GM23338 (cell line): ENCODE results near the gene UTP3.
A peak's percentile ranks its signal among the peaks of the same experiment; 100 is the strongest.

ENCODE experiments used
- CREB1 ChIP-seq: fragments of 250-450 bp; sonication (Bioruptor Pico); IDR thresholded peaks from 2 replicates; pipeline ENCODE4 v1.5.0; 2020; ENCODE audit warnings: low read depth, mild to moderate bottlenecking, moderate library complexity
- ETS1 ChIP-seq: IDR thresholded peaks from 2 replicates; pipeline ENCODE4 v1.6.1; 2016; ENCODE audit warnings: antibody characterized with exemption
- EZH2 ChIP-seq: fragments of 200-600 bp; sonication (generic); IDR thresholded peaks from one replicate; pipeline ENCODE4 v1.8.0; 2017; ENCODE audit warnings: antibody characterized with exemption, mild to moderate bottlenecking, low read depth; ENCODE audit not compliant: unreplicated experiment
- EZH2phosphoT487 ChIP-seq: fragments of 200-600 bp; sonication (generic); IDR thresholded peaks from one replicate; pipeline ENCODE4 v1.8.1; 2018; ENCODE audit warnings: antibody characterized with exemption; ENCODE audit not compliant: unreplicated experiment
- JUNB ChIP-seq: IDR thresholded peaks from one replicate; pipeline ENCODE4 v1.6.1; 2016; ENCODE audit warnings: antibody characterized with exemption; ENCODE audit not compliant: unreplicated experiment
- NANOG ChIP-seq: IDR thresholded peaks from 2 replicates; pipeline ENCODE4 v1.6.1; 2016; ENCODE audit warnings: antibody characterized with exemption, borderline replicate concordance
- POLR2AphosphoS5 ChIP-seq: IDR thresholded peaks from 2 replicates; pipeline ENCODE4 v1.6.1; 2016; ENCODE audit warnings: antibody characterized with exemption, low read depth
- REST ChIP-seq: IDR thresholded peaks from one replicate; pipeline ENCODE4 v1.6.1; 2018; ENCODE audit warnings: antibody characterized with exemption; ENCODE audit not compliant: unreplicated experiment
- ZNF114 ChIP-seq: fragments of 250-450 bp; sonication (Bioruptor Pico); IDR thresholded peaks from 2 replicates; pipeline ENCODE4 v1.5.0; 2020; ENCODE audit warnings: mild to moderate bottlenecking, moderate library complexity
- ZNF462 ChIP-seq: fragments of 250-450 bp; sonication (Bioruptor Pico); IDR thresholded peaks from 2 replicates; pipeline ENCODE4 v1.5.0; 2020; ENCODE audit warnings: mild to moderate bottlenecking, moderate library complexity
- TF ChIP-seq, protein P1 (sequence below), 2 experiments: fragments of 200-600 bp in 1 of 2; sonication (generic) in 1 of 2; conservative IDR thresholded peaks; 2 replicates each; pipeline versions ENCODE4 v1.5.1 to v1.6.1; 2016 to 2017; ENCODE audit warnings: antibody characterized with exemption in 2 of 2, low read depth in 2 of 2, mild to moderate bottlenecking in 2 of 2, moderate library complexity in 1 of 2

DNA sequence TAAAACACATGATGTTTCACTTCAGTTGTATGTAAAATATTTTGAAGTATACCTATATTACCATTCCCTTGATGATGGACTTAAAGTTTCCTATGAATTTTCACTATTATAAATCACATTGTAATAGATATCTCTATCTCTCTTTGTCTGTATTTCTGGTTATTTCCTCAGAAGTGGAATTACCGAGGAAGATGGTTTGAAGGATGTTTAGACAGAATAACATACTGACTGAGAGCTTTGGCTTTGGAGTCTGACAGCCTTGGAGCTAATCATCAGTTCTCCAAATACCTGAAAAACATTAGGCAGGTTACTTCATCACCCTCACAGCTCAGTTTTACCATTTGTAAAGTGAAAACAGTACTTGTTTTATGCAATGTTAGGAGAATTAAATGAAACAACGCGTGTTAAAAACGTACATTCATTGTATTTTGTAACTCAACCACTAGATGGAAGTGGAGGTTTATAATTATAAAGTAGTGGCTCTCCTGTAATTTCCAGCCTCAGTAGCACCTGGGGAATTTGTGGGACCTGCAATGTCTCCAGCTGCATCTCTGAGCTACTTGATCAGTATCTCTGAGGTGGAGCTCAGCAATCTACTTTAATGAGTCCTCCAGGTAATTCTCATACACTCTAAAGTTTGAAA, 36.3 kb upstream of the UTP3 start:
- TF ChIP-seq EZH2phosphoT487 (no peak), JUNB (no peak), CREB1 (CRISPR knock-in tag) (no peak), ZNF462 (CRISPR knock-in tag) (no peak), ZNF114 (CRISPR knock-in tag) (no peak), EZH2 (no peak), REST (no peak), POLR2AphosphoS5 (no peak), NANOG (no peak), ETS1 (no peak)
- TF ChIP-seq, protein P1, sequence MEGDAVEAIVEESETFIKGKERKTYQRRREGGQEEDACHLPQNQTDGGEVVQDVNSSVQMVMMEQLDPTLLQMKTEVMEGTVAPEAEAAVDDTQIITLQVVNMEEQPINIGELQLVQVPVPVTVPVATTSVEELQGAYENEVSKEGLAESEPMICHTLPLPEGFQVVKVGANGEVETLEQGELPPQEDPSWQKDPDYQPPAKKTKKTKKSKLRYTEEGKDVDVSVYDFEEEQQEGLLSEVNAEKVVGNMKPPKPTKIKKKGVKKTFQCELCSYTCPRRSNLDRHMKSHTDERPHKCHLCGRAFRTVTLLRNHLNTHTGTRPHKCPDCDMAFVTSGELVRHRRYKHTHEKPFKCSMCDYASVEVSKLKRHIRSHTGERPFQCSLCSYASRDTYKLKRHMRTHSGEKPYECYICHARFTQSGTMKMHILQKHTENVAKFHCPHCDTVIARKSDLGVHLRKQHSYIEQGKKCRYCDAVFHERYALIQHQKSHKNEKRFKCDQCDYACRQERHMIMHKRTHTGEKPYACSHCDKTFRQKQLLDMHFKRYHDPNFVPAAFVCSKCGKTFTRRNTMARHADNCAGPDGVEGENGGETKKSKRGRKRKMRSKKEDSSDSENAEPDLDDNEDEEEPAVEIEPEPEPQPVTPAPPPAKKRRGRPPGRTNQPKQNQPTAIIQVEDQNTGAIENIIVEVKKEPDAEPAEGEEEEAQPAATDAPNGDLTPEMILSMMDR (conservative IDR thresholded peaks at IDR 0.05; ENCODE audit: low read depth in 2 of 2) = peak; percentile 62 to 65
